ENCODE measurements around the gene PSME2. TPM values are rescaled to one million over a fixed set of nuclear protein-coding genes. Genes with fewer than 3 reads are reported as not detected.
A peak's percentile ranks its signal among the peaks of the same experiment; 100 is the strongest.

PSME2 gene
- total RNA-seq, 1 experiment from 2014 or later: 172 TPM

DNA sequence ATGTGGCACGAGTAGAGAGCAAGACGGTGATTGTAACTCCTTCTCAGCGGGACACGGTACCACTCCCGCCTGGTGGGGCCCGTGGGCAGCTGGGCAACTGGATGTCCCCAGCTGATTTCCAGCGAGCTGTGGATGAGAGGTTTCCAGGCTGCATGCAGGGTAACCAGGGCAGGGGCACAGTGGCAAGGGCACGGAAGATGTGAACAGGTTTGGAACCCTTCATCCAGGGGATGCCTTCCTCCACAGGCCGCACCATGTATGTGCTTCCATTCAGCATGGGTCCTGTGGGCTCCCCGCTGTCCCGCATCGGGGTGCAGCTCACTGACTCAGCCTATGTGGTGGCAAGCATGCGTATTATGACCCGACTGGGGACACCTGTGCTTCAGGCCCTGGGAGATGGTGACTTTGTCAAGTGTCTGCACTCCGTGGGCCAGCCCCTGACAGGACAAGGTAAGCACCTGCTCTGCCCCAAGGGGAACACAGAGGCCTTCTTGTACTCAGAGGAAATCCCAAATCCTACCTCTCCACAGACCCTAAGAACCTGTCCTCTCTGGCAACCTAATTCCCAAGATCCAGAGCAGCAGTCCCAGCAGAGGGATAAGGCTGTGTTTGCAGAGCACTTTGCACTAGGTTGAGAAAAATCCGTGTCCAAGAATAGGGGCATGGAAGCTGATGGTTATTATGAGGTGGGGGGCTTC lies 48.0 kb downstream of the PSME2 start:
- BruUV-seq (replicated peaks): no TSS peak
- H3K27ac ChIP-seq (ENCODE audit: low read depth, low read length, poor library complexity, severe bottlenecking): no peak overlapping the region
- TF ChIP-seq, protein P1, sequence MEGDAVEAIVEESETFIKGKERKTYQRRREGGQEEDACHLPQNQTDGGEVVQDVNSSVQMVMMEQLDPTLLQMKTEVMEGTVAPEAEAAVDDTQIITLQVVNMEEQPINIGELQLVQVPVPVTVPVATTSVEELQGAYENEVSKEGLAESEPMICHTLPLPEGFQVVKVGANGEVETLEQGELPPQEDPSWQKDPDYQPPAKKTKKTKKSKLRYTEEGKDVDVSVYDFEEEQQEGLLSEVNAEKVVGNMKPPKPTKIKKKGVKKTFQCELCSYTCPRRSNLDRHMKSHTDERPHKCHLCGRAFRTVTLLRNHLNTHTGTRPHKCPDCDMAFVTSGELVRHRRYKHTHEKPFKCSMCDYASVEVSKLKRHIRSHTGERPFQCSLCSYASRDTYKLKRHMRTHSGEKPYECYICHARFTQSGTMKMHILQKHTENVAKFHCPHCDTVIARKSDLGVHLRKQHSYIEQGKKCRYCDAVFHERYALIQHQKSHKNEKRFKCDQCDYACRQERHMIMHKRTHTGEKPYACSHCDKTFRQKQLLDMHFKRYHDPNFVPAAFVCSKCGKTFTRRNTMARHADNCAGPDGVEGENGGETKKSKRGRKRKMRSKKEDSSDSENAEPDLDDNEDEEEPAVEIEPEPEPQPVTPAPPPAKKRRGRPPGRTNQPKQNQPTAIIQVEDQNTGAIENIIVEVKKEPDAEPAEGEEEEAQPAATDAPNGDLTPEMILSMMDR (conservative IDR thresholded peaks at IDR 0.05; ENCODE audit: low read depth, low read length): no peak
- no peak for TF ChIP-seq EZH2 (IDR thresholded peaks at IDR 0.05; ENCODE audit: borderline replicate concordance, low read depth, low read length, poor library complexity, severe bottlenecking)
- no peak overlapping the region for H3K4me3 ChIP-seq (ENCODE audit: low read depth, low read length, poor library complexity, severe bottlenecking)
- no peak for DNase-seq (ENCODE audit: low spot score)
- peaks cover 25% of the 10 kb centered on the region for H3K36me3 ChIP-seq (ENCODE audit: insufficient read depth, low read length, poor library complexity, severe bottlenecking)
- no peaks in the 10 kb centered on the region for H3K9me3 ChIP-seq (ENCODE audit: low read depth, low read length, poor library complexity, severe bottlenecking)
- peaks cover 9% of the 10 kb centered on the region for H3K4me1 ChIP-seq (ENCODE audit: insufficient read depth, low read length, poor library complexity, severe bottlenecking)
- ChIA-PET CTCF (no interaction called here), POLR2A (ENCODE audit: low non-redundant PET) (no interaction called here)
- no peaks in the 10 kb centered on the region for H3K27me3 ChIP-seq (replicated peaks; ENCODE audit: insufficient read depth, low read depth, low read length, poor library complexity)
- intact Hi-C loops (cut with micrococcal nuclease; ENCODE audit: unreplicated experiment): no loop called here

DNA sequence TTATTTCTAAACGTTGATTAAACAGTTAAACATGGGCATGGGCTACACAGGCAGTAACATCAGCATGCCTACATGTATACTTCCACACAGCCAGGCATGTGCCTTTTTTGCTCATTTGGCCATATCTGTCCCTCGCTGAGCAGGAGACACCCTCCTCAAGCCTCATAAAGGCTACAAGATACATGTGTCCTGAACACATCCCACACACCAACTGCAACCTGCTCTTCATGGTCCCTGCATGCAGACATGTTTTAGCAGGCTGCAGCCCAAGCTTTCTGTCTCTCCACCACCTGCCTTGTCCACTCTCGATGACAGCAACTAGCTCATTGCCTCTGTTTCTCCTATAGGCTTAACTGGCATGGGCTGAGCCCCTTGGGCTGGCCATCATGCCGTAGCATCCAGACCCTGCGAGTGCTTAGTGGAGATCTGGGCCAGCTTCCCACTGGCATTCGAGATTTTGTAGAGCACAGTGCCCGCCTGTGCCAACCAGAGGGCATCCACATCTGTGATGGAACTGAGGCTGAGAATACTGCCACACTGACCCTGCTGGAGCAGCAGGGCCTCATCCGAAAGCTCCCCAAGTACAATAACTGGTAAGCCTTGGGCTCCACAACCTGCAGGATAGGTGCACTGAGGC lies 49.7 kb downstream of the PSME2 start:
- ChIA-PET CTCF (interaction anchor here (0.9 kb wide), 1 partner anchor 38 kb away, joined by 4 read pairs; no protein-coding TSS in a partner anchor), POLR2A (ENCODE audit: low non-redundant PET) (no interaction called here)
- peaks cover 19% of the 10 kb centered on the region for H3K36me3 ChIP-seq (ENCODE audit: insufficient read depth, low read length, poor library complexity, severe bottlenecking)
- no peaks in the 10 kb centered on the region for H3K9me3 ChIP-seq (ENCODE audit: low read depth, low read length, poor library complexity, severe bottlenecking)
- no peak overlapping the region for H3K4me3 ChIP-seq (ENCODE audit: low read depth, low read length, poor library complexity, severe bottlenecking)
- DNase-seq (ENCODE audit: low spot score): no peak
- intact Hi-C loops (cut with micrococcal nuclease; ENCODE audit: unreplicated experiment): no loop called here
- TF ChIP-seq EZH2 (IDR thresholded peaks at IDR 0.05; ENCODE audit: borderline replicate concordance, low read depth, low read length, poor library complexity, severe bottlenecking): no peak
- TF ChIP-seq, protein P1 (conservative IDR thresholded peaks at IDR 0.05; ENCODE audit: low read depth, low read length): no peak
- H3K27ac ChIP-seq (ENCODE audit: low read depth, low read length, poor library complexity, severe bottlenecking): no peak overlapping the region
- H3K27me3 ChIP-seq (replicated peaks; ENCODE audit: insufficient read depth, low read depth, low read length, poor library complexity): no peaks in the 10 kb centered on the region
- peaks cover 12% of the 10 kb centered on the region for H3K4me1 ChIP-seq (ENCODE audit: insufficient read depth, low read length, poor library complexity, severe bottlenecking)
- no TSS peak for BruUV-seq (replicated peaks)

DNA sequence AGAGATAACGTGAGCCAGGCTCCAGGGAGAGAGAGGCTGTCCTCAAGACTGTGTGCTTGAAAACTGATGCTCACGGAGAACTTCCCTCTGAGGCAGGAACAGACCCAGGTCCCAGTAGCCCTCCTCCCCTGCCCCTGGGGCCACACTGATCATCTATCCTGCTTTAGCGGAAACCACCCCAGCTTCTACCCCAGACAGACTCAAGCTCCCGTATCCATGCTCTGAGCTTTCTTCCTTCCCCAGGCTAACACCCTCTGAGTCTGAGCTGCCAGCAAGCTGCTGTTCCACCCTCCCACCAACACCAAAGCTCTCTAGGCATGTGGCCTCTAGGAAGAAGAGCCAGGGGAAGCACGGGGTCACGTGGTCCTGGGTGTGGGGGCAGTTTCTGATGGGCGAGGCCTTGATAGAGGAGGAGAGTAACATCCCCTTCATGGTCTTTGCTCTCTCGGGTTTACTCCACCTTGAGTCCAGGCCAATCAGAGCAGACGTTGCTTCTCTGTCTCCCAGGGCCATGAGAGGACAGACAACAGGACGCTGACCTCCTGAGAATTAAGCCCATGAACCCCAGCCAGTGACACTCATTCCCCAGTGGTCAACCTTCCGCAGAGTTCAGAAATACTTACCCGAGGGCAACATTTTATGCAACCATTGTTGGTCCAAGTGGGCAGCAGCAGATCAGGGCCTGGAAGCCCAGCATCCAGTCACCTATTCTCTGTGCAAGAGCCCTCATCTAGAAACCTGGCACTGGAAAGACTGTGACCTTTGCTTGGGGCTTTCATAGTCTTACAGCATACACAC lies 50.9 kb downstream of the PSME2 start:
- H3K9me3 ChIP-seq (ENCODE audit: low read depth, low read length, poor library complexity, severe bottlenecking): no peaks in the 10 kb centered on the region
- peak overlapping the region; percentile 78 for H3K4me3 ChIP-seq (ENCODE audit: low read depth, low read length, poor library complexity, severe bottlenecking)
- no TSS peak for BruUV-seq (replicated peaks)
- no peaks in the 10 kb centered on the region for H3K27me3 ChIP-seq (replicated peaks; ENCODE audit: insufficient read depth, low read depth, low read length, poor library complexity)
- no peak for DNase-seq (ENCODE audit: low spot score)
- H3K27ac ChIP-seq (ENCODE audit: low read depth, low read length, poor library complexity, severe bottlenecking): peak overlapping the region; percentile 94
- intact Hi-C loops (cut with micrococcal nuclease; ENCODE audit: unreplicated experiment): no loop called here
- H3K36me3 ChIP-seq (ENCODE audit: insufficient read depth, low read length, poor library complexity, severe bottlenecking): peaks cover 14% of the 10 kb centered on the region
- ChIA-PET POLR2A (ENCODE audit: low non-redundant PET) (interaction anchor here (2.2 kb wide), 1 partner anchor 19 kb away, joined by 13 read pairs; the partner anchor contains the start of genes DCAF11 and NRL), CTCF (no interaction called here)
- peaks cover 12% of the 10 kb centered on the region for H3K4me1 ChIP-seq (ENCODE audit: insufficient read depth, low read length, poor library complexity, severe bottlenecking)
- TF ChIP-seq EZH2 (IDR thresholded peaks at IDR 0.05; ENCODE audit: borderline replicate concordance, low read depth, low read length, poor library complexity, severe bottlenecking): no peak
- TF ChIP-seq, protein P1 (conservative IDR thresholded peaks at IDR 0.05; ENCODE audit: low read depth, low read length): no peak

All from A673 (cell line).